SK-N-SH treated with all-trans-retinoic acid at 6 μM for 48 hours (cell line): ENCODE data around the gene PLD1.

ENCODE experiments used
- ATAC-seq: fragments of 200-7000 bp; cut with Tn5 transposase; 3 replicates; pipeline ENCODE4 v1.9.1; 2020; ENCODE audit warnings: mild to moderate bottlenecking, moderate library complexity
- BACH2 ChIP-seq: fragments of 250-450 bp; sonication (Bioruptor Pico); IDR thresholded peaks from 2 replicates; pipeline ENCODE4 v1.9.0; 2021; ENCODE audit warnings: mild to moderate bottlenecking, borderline replicate concordance
- CSDC2 ChIP-seq: fragments of 250-450 bp; sonication (Bioruptor Pico); IDR thresholded peaks from 2 replicates; pipeline ENCODE4 v1.5.0; 2020; ENCODE audit warnings: mild to moderate bottlenecking, moderate library complexity
- CSRNP3 ChIP-seq: fragments of 250-450 bp; sonication (Bioruptor Pico); IDR thresholded peaks from 2 replicates; pipeline ENCODE4 v1.5.1; 2021; ENCODE audit warnings: mild to moderate bottlenecking, moderate library complexity
- ESRRG ChIP-seq: fragments of 250-450 bp; sonication (Bioruptor Pico); IDR thresholded peaks from 2 replicates; pipeline ENCODE4 v1.6.1; 2021; ENCODE audit warnings: mild to moderate bottlenecking
- GLIS3 ChIP-seq: fragments of 250-450 bp; sonication (Bioruptor Pico); IDR thresholded peaks from 2 replicates; pipeline ENCODE4 v1.5.0; 2020; ENCODE audit warnings: mild to moderate bottlenecking, moderate library complexity
- ISL1 ChIP-seq: fragments of 250-450 bp; sonication (Bioruptor Pico); IDR thresholded peaks from 2 replicates; pipeline ENCODE4 v2.1.2; 2022; ENCODE audit warnings: mild to moderate bottlenecking, moderate library complexity
- OSR1 ChIP-seq: fragments of 250-450 bp; sonication (Bioruptor Pico); IDR thresholded peaks from 2 replicates; pipeline ENCODE4 v1.8.0; 2022; ENCODE audit warnings: moderate library complexity, mild to moderate bottlenecking, inconsistent platforms
- PATZ1 ChIP-seq: fragments of 250-450 bp; sonication (Bioruptor Pico); IDR thresholded peaks from 2 replicates; pipeline ENCODE4 v1.8.0; 2020; ENCODE audit warnings: mild to moderate bottlenecking, moderate library complexity, borderline replicate concordance
- POU6F1 ChIP-seq: fragments of 250-450 bp; sonication (Bioruptor Pico); IDR thresholded peaks from 2 replicates; pipeline ENCODE4 v1.8.0; 2021; ENCODE audit warnings: low read depth, mild to moderate bottlenecking, moderate library complexity, borderline replicate concordance
- PPARA ChIP-seq: fragments of 250-450 bp; sonication (Bioruptor Pico); IDR thresholded peaks from 2 replicates; pipeline ENCODE4 v1.5.0; 2020; ENCODE audit warnings: mild to moderate bottlenecking, borderline replicate concordance
- RARB ChIP-seq: fragments of 250-450 bp; sonication (Bioruptor Pico); IDR thresholded peaks from 2 replicates; pipeline ENCODE4 v1.8.0; 2021; ENCODE audit warnings: mild to moderate bottlenecking, moderate library complexity
- SNAI2 ChIP-seq: fragments of 250-450 bp; sonication (Bioruptor Pico); IDR thresholded peaks from 2 replicates; pipeline ENCODE4 v1.5.0; 2020; ENCODE audit warnings: mild to moderate bottlenecking, moderate library complexity
- TCF4 ChIP-seq: fragments of 250-450 bp; sonication (Bioruptor Pico); IDR thresholded peaks from 2 replicates; pipeline ENCODE4 v1.8.0; 2021; ENCODE audit warnings: mild to moderate bottlenecking, moderate library complexity, borderline replicate concordance
- TOX ChIP-seq: fragments of 250-450 bp; sonication (Bioruptor Pico); IDR thresholded peaks from 2 replicates; pipeline ENCODE4 v1.8.0; 2021; ENCODE audit warnings: mild to moderate bottlenecking, moderate library complexity, borderline replicate concordance
- ZC3H10 ChIP-seq: fragments of 250-450 bp; sonication (Bioruptor Pico); IDR thresholded peaks from 2 replicates; pipeline ENCODE4 v1.5.1; 2021; ENCODE audit warnings: mild to moderate bottlenecking, moderate library complexity
- ZFP3 ChIP-seq: fragments of 250-450 bp; sonication (Bioruptor Pico); IDR thresholded peaks from 2 replicates; pipeline ENCODE4 v1.5.0; 2020; ENCODE audit warnings: mild to moderate bottlenecking, moderate library complexity
- ZNF70 ChIP-seq: fragments of 450-650 bp; formaldehyde crosslinking; IDR thresholded peaks from 2 replicates; pipeline ENCODE4 v1.5.0; 2020; ENCODE audit warnings: mild to moderate bottlenecking, moderate library complexity
- TF ChIP-seq, protein P1 (sequence below): fragments of 250-450 bp; sonication (Bioruptor Pico); IDR thresholded peaks from 2 replicates; pipeline ENCODE4 v1.5.1; 2020; ENCODE audit warnings: low read depth, mild to moderate bottlenecking, moderate library complexity
- TF ChIP-seq, protein P2 (sequence below): fragments of 250-450 bp; sonication (Bioruptor Pico); IDR thresholded peaks from 2 replicates; pipeline ENCODE4 v1.5.0; 2020; ENCODE audit warnings: mild to moderate bottlenecking, moderate library complexity

The PLD1 gene

DNA sequence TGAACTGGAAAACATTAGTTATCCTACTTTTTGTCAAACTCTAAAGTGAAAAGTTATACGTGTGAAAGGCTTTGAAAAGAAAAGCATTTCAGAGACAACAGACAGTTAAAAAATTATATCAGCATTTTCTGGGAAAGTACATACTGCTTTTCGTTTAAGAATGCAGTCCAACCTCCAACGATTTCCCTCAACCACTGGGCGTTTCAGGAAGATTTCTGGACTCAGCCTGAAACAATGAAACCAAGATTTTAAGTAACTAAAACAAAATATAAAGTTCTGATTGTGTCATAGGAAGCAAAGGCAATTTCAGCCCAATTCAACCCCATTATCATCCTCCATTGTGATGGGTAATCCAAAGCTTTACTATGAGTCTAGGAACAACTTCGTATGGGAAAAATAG lies 110.7 kb downstream of the PLD1 start:
- no peak for ATAC-seq
- no peak for TF ChIP-seq TOX (CRISPR knock-in tag)
- TF ChIP-seq PPARA, result no peak
- no peak for TF ChIP-seq POU6F1
- TF ChIP-seq, protein P1, sequence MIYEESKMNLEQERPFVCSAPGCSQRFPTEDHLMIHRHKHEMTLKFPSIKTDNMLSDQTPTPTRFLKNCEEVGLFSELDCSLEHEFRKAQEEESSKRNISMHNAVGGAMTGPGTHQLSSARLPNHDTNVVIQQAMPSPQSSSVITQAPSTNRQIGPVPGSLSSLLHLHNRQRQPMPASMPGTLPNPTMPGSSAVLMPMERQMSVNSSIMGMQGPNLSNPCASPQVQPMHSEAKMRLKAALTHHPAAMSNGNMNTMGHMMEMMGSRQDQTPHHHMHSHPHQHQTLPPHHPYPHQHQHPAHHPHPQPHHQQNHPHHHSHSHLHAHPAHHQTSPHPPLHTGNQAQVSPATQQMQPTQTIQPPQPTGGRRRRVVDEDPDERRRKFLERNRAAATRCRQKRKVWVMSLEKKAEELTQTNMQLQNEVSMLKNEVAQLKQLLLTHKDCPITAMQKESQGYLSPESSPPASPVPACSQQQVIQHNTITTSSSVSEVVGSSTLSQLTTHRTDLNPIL (CRISPR knock-in tag), result no peak
- no peak for TF ChIP-seq GLIS3 (CRISPR knock-in tag)
- TF ChIP-seq ESRRG (CRISPR knock-in tag), result no peak

GRCh38 chr3:171696805-171697204 lies 113.5 kb downstream of the PLD1 start:
- TF ChIP-seq PATZ1 (CRISPR knock-in tag), result no peak
- no peak for TF ChIP-seq ZNF70 (CRISPR knock-in tag)
- no peak for TF ChIP-seq ISL1 (CRISPR knock-in tag)
- no peak for TF ChIP-seq ZFP3 (CRISPR knock-in tag)
- TF ChIP-seq ZC3H10, result no peak
- no peak for TF ChIP-seq TOX (CRISPR knock-in tag)
- TF ChIP-seq CSDC2, result no peak
- TF ChIP-seq, protein P1 (CRISPR knock-in tag), result no peak
- TF ChIP-seq BACH2 (CRISPR knock-in tag), result no peak
- ATAC-seq, result no peak

- ATAC-seq, result no peak
- TF ChIP-seq RARB (CRISPR knock-in tag), result no peak
- TF ChIP-seq TCF4 (CRISPR knock-in tag), result no peak
- no peak for TF ChIP-seq TOX (CRISPR knock-in tag)
- TF ChIP-seq, protein P2, sequence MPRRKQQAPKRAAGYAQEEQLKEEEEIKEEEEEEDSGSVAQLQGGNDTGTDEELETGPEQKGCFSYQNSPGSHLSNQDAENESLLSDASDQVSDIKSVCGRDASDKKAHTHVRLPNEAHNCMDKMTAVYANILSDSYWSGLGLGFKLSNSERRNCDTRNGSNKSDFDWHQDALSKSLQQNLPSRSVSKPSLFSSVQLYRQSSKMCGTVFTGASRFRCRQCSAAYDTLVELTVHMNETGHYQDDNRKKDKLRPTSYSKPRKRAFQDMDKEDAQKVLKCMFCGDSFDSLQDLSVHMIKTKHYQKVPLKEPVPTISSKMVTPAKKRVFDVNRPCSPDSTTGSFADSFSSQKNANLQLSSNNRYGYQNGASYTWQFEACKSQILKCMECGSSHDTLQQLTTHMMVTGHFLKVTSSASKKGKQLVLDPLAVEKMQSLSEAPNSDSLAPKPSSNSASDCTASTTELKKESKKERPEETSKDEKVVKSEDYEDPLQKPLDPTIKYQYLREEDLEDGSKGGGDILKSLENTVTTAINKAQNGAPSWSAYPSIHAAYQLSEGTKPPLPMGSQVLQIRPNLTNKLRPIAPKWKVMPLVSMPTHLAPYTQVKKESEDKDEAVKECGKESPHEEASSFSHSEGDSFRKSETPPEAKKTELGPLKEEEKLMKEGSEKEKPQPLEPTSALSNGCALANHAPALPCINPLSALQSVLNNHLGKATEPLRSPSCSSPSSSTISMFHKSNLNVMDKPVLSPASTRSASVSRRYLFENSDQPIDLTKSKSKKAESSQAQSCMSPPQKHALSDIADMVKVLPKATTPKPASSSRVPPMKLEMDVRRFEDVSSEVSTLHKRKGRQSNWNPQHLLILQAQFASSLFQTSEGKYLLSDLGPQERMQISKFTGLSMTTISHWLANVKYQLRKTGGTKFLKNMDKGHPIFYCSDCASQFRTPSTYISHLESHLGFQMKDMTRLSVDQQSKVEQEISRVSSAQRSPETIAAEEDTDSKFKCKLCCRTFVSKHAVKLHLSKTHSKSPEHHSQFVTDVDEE, result no peak
These were observed 114.9 kb downstream of the PLD1 start for GRCh38 chr3:171695426-171695825.

DNA sequence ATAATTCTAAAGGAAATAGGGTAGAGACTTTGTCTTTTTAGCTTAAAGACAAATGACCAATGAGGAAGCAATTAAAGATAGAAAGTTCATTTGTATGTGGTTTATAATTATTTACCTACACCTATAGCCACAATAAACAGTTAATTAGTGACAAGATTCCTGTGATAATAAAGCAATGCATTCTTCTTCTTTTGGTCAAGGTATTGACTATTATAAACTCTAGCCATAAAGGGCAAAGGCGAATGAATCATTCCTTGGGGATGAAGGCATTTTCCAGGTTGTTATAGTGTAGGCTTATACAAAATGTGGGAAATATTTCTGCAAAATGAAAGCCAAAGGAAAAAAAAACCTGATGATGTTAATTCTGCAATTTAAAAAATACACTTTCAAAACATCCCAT lies 115.4 kb downstream of the PLD1 start:
- ATAC-seq, result no peak
- TF ChIP-seq RARB (CRISPR knock-in tag) (no peak), ESRRG (CRISPR knock-in tag) (no peak), TCF4 (CRISPR knock-in tag) (no peak), ISL1 (CRISPR knock-in tag) (no peak), ZNF70 (CRISPR knock-in tag) (no peak), PPARA (no peak), SNAI2 (no peak), CSRNP3 (CRISPR knock-in tag) (no peak), ZC3H10 (no peak), POU6F1 (no peak), BACH2 (CRISPR knock-in tag) (no peak), OSR1 (CRISPR knock-in tag) (no peak), CSDC2 (no peak), TOX (CRISPR knock-in tag) (no peak)
- TF ChIP-seq, protein P2, result no peak
